ENCODE results near the gene GSN.

GRCh38 chr9:121268598-121268850, 562 bp downstream of the GSN start:
- no peak for TF ChIP-seq CTCF (IDR thresholded peaks at IDR 0.05)
- TF ChIP-seq POLR2A (IDR thresholded peaks at IDR 0.05) = no peak
